HL-60 (cell line): ENCODE measurements around the gene SENP6.
"Not testable (repeated sequence)": the region's sequence is repeated elsewhere in the genome, so short reads cannot be mapped to it uniquely, and the experiment has no call there.

Experiments
- CTCF ChIP-seq: IDR thresholded peaks from one replicate; pipeline ENCODE4 v1.5.1; 2011; ENCODE audit warnings: low read length, control low read depth, inconsistent platforms; ENCODE audit not compliant: insufficient read depth
- GABPA ChIP-seq: IDR thresholded peaks from 2 replicates; pipeline ENCODE4 v1.6.1; 2012; ENCODE audit warnings: low read depth
- POLR2AphosphoS5 ChIP-seq: IDR thresholded peaks from 2 replicates; pipeline ENCODE4 v1.6.1; 2012; ENCODE audit warnings: low read depth

GRCh38 chr6:75687535-75687934 is 85.9 kb downstream of the SENP6 start:
- TF ChIP-seq CTCF, POLR2AphosphoS5, GABPA: not testable (repeated sequence)
